OCI-LY7 (cell line): ENCODE results near the gene ADGRF3.

Source experiments
- CTCF ChIP-seq: fragments of 200-600 bp; sonication (generic); conservative IDR thresholded peaks from 2 replicates; pipeline ENCODE4 v1.5.1; 2014; ENCODE audit warnings: mild to moderate bottlenecking, antibody characterized with exemption, low read length, moderate library complexity, mixed read lengths
- EZH2phosphoT487 ChIP-seq: fragments of 200-600 bp; sonication (generic); IDR thresholded peaks from 2 replicates; pipeline ENCODE4 v1.6.1; 2018; ENCODE audit warnings: low read depth, borderline replicate concordance, mild to moderate bottlenecking, mixed run types, antibody characterized with exemption, low read length, moderate library complexity, mixed read lengths

- TF ChIP-seq CTCF: no peak
- no peak for TF ChIP-seq EZH2phosphoT487
Observed at GRCh38 chr2:26283606-26284005, 63.0 kb downstream of the ADGRF3 start.
